ENCODE results near the gene TEX13D. TPM values are rescaled to one million over a fixed set of nuclear protein-coding genes. Genes with fewer than 3 reads are reported as not detected.
"Not testable (repeated sequence)": the region's sequence is repeated elsewhere in the genome, so short reads cannot be mapped to it uniquely, and the experiment has no call there.

Gene TEX13D
- total RNA-seq, 1 donor, result not detected

- no peaks in the 10 kb centered on the region for H4K20me1 ChIP-seq (ENCODE audit: insufficient read depth, low read length)
- DNase-seq (ENCODE audit: insufficient read length, low spot score, missing footprints), result no peak
- H3K36me3 ChIP-seq (ENCODE audit: insufficient read depth, low read length), result no peaks in the 10 kb centered on the region
- TF ChIP-seq CTCF (IDR thresholded peaks at IDR 0.05; ENCODE audit: extremely low read depth, low read depth, low read length), result no peak
- no peaks in the 10 kb centered on the region for H3K27me3 ChIP-seq (ENCODE audit: insufficient read depth, low read length)
- H2AFZ ChIP-seq (ENCODE audit: low read length), result no peak overlapping the region
- H3K4me3 ChIP-seq (ENCODE audit: insufficient read depth, low read length), result no peak overlapping the region
- H3K79me2 ChIP-seq (ENCODE audit: insufficient read depth, low read length), result no peaks in the 10 kb centered on the region
- H3K4me1 ChIP-seq (ENCODE audit: insufficient read depth, low read length), result no peaks in the 10 kb centered on the region
- H3K27ac ChIP-seq (ENCODE audit: low read depth, low read length), result no peak overlapping the region
- no peaks in the 10 kb centered on the region for H3K9me3 ChIP-seq (ENCODE audit: low read depth, low read length)
- no peak overlapping the region for H3K4me2 ChIP-seq (ENCODE audit: insufficient read depth, low read length)
These were observed 1.4 kb downstream of the TEX13D start for GRCh38 chrX:124333862-124334261.

GRCh38 chrX:124334555-124334954, 2.1 kb downstream of the TEX13D start:
- not testable (repeated sequence) for H3K79me2 ChIP-seq (ENCODE audit: insufficient read depth, low read length)

GRCh38 chrX:124335598-124335997, 3.1 kb downstream of the TEX13D start:
- Histone ChIP-seq H3K4me3 (ENCODE audit: insufficient read depth, low read length) (no peak overlapping the region), H3K4me2 (ENCODE audit: insufficient read depth, low read length) (no peak overlapping the region), H2AFZ (ENCODE audit: low read length) (no peak overlapping the region), H4K20me1 (ENCODE audit: insufficient read depth, low read length) (no peaks in the 10 kb centered on the region), H3K27ac (ENCODE audit: low read depth, low read length) (no peak overlapping the region), H3K36me3 (ENCODE audit: insufficient read depth, low read length) (no peaks in the 10 kb centered on the region), H3K79me2 (ENCODE audit: insufficient read depth, low read length) (no peaks in the 10 kb centered on the region), H3K9me3 (ENCODE audit: low read depth, low read length) (no peaks in the 10 kb centered on the region), H3K27me3 (ENCODE audit: insufficient read depth, low read length) (no peaks in the 10 kb centered on the region), H3K4me1 (ENCODE audit: insufficient read depth, low read length) (no peaks in the 10 kb centered on the region)
- no peak for TF ChIP-seq CTCF (IDR thresholded peaks at IDR 0.05; ENCODE audit: extremely low read depth, low read depth, low read length)
- DNase-seq (ENCODE audit: insufficient read length, low spot score, missing footprints), result no peak

More at GRCh38 chrX:124334555-124334954, 2.1 kb downstream of the TEX13D start:
- H3K4me1 ChIP-seq (ENCODE audit: insufficient read depth, low read length); H3K27me3 ChIP-seq (ENCODE audit: insufficient read depth, low read length); H3K27ac ChIP-seq (ENCODE audit: low read depth, low read length); DNase-seq (ENCODE audit: insufficient read length, low spot score, missing footprints); H3K9me3 ChIP-seq (ENCODE audit: low read depth, low read length); H2AFZ ChIP-seq (ENCODE audit: low read length); H3K4me3 ChIP-seq (ENCODE audit: insufficient read depth, low read length); H3K4me2 ChIP-seq (ENCODE audit: insufficient read depth, low read length); H4K20me1 ChIP-seq (ENCODE audit: insufficient read depth, low read length); H3K36me3 ChIP-seq (ENCODE audit: insufficient read depth, low read length): not testable (repeated sequence)

GRCh38 chrX:124337916-124338315, 5.5 kb downstream of the TEX13D start:
- no peak for TF ChIP-seq CTCF (IDR thresholded peaks at IDR 0.05; ENCODE audit: extremely low read depth, low read depth, low read length)
- no peaks in the 10 kb centered on the region for H3K9me3 ChIP-seq (ENCODE audit: low read depth, low read length)
- H3K27ac ChIP-seq (ENCODE audit: low read depth, low read length), result no peak overlapping the region
- no peaks in the 10 kb centered on the region for H3K27me3 ChIP-seq (ENCODE audit: insufficient read depth, low read length)
- H3K79me2 ChIP-seq (ENCODE audit: insufficient read depth, low read length), result no peaks in the 10 kb centered on the region
- H3K36me3 ChIP-seq (ENCODE audit: insufficient read depth, low read length), result no peaks in the 10 kb centered on the region
- H2AFZ ChIP-seq (ENCODE audit: low read length), result no peak overlapping the region
- no peak overlapping the region for H3K4me3 ChIP-seq (ENCODE audit: insufficient read depth, low read length)
- H3K4me2 ChIP-seq (ENCODE audit: insufficient read depth, low read length), result no peak overlapping the region
- H4K20me1 ChIP-seq (ENCODE audit: insufficient read depth, low read length), result no peaks in the 10 kb centered on the region
- no peaks in the 10 kb centered on the region for H3K4me1 ChIP-seq (ENCODE audit: insufficient read depth, low read length)
- DNase-seq (ENCODE audit: insufficient read length, low spot score, missing footprints), result no peak

All from osteoblast (primary cell).